Activated T-cell treated with anti-CD3 and anti-CD28 coated beads for 1 hour (primary cell): ENCODE measurements around the gene THBS2.
"Not testable (repeated sequence)": the region's sequence is repeated elsewhere in the genome, so short reads cannot be mapped to it uniquely, and the experiment has no call there.

ENCODE experiments used
- DNase-seq: peaks from one replicate; pipeline ENCODE4 v3.0.0-alpha.2; 2020; ENCODE audit warnings: low read depth

THBS2 gene

DNA sequence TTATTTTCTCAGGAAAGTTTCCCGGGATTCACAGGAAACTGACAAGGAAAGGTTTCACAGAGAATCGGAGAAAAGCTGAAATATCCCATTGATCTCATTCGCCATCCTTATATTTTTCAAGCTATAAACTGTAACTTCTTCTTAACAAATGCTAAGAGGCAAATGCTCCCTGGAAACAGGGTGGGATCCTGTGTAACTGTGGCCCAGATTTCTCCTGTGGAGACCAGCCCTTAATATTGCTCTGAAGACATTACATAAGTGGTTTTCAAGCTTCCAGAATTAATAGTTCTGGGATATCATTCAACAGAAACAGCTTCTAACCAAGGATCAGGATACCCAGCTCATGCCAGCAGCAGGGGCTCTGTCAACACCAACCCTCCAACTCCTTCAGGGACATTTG is 69.2 kb downstream of the THBS2 start:
- no peak for DNase-seq

DNA sequence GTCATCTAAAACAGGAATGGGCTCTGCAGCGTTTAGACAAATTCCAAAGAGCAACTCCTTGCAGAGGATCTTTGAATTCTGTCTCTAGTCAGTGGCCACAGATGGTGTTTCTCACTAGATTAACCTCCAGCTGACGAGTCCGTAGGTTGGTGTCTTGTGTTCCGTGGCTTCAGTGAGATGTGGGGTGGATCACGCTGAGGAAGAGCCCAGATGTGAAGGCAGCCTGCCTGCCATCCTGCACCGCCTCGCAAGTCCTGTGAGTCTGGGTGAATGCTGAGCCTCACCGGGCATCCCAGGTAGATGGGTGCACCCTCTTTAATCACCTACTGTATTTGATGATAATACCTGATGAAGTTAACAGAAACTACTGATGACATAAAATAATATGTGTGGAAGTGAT is 70.4 kb downstream of the THBS2 start:
- no peak for DNase-seq

DNA sequence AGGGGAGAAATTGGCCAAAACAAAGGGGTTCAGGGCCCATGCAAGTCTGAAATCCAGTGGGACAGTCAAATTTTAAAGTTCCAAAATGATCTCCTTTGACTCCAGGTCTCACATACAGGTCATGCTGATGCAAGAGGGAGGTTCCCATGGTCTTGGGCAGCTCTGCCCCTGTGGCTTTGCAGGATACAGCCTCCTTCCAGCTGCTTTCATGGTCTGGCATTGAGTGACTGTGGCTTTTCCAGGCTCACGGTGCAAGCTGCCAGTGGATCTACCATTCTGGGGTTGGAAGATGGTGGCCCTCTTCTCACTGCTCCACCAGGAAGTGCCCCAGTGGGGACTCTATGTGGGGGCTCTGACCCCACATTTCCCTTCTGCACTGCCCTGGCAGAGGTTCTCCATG is 73.8 kb downstream of the THBS2 start:
- not testable (repeated sequence) for DNase-seq

DNA sequence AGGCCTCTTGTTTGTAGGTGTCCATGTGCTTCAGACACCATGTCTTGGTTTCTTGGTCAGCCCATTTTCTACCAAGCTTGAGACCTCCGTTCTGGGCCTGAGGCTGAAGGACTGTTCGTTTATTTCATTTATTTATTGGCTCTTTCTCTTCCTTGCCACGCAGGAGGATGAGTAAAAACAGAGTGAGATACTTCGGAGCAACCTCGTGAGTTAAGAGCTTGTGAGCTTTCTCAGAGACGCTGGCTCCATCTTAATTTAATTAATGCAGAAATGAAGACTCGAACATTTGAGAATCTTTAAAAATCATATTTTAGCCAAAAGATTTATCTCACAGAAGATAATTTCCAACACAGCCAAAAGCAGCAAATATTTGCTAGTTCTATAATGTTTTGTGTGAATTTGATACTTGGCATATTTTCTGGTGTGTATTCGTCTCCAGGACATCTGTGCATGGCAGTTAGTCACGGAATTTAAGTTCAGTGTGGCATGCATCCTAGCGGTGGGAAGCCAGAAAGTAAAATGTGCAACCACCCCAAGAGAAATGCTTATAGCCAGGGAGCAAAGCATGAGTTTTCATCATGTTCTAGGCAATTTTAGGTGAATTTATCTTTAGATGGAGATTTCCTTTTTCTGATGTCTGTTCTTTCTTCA is 76.0 kb downstream of the THBS2 start:
- no peak for DNase-seq

DNA sequence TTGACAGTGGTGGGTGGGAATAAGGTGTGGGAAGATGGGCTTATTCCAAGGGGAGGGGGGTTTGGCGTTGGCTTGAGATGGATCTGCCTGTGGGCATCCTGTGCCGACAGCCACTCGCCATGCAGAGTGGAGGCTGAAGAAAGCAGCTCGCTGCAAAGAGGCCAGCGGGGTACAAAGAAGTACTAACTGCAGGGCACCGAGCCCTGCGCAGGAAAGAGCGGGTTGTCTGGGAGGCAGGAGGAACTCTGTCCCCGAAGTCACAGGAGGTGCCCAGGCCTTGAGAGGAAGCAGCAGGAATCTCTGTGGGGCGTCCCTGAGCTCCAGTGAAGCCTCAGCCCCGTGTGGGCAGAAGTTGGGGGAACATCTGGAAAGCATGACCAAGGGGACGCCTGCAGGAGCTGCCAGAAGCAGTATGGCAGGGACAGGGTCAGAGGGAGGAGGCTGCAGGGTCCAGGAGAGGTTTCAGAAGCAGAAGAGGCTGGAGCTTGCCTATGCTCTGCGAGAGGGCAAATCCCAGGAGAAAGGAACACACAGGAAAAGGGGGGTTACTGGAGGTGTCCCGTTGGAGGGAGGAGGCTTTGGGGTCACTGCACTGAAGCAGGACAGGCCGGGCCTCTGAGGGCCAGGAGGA is 77.2 kb downstream of the THBS2 start:
- no peak for DNase-seq

DNA sequence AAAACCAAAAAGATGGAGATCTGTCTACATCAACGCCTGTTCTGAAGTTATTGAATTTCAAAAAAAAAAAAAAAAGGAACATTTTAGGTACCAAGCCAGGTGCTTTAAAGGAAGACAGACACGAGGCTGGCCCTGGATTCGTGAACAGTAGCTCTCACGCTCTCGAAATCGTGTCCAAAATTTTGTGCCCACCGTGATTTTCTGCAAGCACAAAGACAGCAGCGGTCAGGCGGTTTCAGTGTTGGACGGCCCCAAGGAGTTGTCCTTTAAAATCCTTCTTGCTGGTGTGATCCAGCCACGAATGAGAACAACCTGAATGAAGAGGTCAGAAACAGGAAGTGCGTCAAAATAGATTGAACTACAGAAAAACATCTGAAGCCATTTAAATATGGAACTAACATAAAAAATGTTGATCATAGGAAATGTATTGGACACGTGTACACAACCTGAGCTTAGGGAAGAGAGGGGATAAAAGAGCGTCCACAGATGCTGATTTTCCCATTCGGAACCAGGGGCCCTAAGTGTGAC is 78.2 kb downstream of the THBS2 start:
- no peak for DNase-seq

DNA sequence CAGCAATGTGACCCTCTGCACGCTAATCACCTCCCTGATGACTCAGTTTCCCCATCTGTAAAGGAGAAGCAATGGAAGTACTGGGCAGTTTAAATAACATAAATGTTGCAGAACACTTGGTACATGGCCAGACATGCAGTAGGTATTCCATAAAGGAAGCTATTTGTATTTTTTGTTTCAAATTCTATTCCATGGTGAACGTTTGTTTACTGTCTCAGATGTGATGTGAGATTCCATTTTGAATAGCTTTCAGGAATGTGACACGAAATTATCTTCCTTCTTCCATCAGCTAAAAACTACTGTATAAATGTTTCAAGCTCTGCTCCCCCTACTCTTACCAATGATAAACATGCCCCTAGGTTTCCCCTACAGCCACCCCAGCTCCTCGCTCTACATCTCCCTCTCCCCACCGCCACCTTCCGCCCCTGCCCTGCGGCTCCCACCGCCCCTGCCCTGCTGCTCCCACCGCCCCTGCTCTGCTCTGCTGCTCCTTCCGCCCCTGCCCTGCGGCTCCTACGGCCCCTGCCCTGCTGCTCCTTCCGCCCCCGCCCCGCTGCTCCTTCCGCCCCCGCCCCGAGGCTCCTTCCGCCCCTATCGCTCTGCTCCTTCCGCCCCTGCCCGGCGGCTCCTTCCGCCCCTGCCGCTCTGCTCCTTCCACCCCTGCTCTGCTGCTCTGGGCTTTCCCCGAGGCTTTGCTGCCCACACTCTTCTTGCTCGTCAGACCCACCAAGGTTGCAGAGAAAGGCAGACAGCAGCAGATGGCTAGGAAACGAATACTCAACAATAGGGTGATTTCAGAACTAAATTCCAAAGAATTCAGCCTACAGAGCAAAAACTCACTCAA is 78.9 kb downstream of the THBS2 start:
- DNase-seq: no peak

DNA sequence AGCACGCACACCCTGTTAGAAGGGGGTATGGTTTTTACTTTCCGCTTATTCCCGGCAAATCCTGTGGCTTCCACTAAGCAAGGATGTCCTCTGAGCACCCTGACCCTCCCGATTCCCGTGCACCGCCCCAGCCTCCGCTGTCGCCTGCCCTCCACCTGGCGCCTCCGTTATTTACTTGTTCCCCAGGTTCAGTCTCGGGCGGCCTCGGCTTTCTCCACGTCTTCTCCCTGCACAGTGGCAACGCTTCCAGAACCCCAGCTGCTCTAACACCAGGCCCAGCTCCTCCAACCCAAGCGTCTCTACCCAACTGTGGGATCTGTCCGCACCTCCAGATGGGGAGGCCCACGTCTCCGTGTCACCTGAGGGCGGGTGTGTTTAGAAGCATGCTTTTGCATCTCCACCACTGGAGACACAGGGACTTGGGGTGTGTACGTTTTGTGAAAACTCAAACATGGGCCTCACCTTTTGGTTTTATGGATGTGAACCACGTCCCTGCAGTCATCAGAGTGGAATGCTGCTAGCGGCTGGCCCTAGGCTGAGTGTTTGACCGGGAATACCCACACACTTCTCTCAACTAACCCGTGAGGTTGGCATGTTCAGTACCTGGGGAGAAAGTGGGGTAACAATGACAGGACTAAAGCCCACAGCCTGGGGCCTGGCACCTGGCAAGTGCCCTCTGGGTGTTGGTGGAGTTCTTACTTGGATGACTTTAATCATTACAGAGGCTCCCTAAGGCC is 79.9 kb downstream of the THBS2 start:
- DNase-seq: no peak

DNA sequence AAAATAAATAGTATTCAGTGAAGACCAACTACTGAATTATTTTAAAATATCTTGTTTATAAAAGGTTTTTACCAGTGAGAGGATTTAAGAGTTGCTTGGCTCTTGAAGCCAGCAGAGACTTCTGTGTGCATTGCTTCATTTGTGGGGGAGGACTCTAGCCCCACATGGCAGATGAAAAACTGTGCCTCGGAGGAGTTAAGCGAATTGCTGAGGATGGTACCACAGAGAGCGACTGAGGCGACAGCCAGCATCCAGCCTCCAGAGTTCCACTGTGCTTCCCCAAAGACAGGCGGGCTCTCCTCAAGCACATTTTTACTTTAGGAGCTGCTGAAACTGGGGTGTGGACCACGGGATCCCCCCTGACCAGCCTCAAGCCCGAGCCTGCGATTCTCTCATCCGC is 80.7 kb downstream of the THBS2 start:
- no peak for DNase-seq

DNA sequence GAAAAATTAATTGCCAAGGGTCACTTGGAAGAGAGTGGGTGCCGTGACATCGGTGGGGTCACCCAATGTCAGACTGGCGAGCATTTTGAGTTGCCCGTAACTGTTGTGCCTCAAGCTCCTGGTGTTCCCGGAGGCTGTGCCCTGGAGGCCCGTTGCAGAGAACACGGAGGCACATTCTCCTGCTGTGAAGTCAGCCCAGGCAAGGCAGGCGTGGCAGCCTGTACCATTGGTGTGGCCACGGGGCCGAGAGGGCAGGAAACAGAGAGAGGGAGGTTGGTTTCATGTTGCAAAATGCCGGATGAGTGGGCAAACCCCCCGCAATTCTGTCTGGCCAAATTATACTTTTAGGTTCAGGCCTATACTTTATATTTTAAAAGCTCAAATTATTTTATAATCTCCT is 81.2 kb downstream of the THBS2 start:
- DNase-seq: no peak

DNA sequence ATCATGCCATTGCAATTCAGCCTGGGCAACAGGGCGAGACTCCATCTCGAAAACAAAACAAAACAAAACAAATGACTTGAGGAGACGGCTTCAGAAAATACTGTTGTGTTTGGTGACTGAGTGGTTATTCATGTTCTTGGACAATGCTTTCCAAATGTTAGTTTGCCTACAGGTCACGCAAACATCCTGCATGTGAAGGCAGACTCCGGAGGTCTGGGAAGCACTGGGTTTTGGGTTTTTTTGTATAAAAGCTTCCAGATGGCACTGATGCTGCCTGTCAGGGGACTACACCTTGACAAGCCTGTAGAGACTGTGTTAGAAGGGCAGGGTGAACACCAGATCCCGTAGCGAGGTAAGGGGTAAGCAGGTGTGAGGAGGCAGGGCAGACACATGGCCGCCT is 81.7 kb downstream of the THBS2 start:
- DNase-seq: no peak

DNA sequence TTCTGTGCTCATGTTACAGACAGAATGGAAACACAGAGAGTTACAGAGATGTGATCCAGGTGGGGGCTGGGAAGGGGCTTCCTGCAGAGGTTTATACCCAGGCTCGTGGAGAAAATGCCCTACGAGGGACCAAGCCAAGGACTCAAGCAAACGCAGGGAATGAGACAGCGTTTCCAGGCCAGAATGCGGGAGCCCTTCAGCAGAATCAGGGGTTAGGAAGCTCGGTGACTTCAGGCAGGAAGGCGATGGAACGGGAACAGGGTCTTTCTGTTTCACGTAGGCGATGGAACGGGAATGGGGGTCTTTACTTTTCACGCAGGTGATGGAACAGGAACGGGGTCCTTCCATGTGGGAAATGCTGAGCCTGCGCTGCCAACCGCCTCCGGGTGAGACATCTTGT is 82.6 kb downstream of the THBS2 start:
- DNase-seq: no peak

DNA sequence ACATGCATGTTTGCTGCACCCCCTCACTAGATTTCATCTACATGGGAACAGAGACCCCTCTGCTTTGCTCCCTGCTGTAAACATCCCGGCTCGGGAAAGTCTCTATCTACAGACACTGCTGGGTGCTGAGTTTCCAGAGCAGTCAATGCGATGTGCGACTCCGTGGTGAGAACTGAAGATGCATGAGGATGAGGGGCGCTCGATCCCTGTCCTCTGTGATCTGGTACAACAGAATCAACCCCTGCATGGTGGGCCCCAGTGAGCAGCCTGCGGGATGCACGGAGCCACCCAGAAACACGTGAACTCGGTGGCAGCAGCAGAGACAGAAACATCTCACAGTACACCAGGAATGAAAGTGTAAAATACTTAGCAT is 83.1 kb downstream of the THBS2 start:
- no peak for DNase-seq

DNA sequence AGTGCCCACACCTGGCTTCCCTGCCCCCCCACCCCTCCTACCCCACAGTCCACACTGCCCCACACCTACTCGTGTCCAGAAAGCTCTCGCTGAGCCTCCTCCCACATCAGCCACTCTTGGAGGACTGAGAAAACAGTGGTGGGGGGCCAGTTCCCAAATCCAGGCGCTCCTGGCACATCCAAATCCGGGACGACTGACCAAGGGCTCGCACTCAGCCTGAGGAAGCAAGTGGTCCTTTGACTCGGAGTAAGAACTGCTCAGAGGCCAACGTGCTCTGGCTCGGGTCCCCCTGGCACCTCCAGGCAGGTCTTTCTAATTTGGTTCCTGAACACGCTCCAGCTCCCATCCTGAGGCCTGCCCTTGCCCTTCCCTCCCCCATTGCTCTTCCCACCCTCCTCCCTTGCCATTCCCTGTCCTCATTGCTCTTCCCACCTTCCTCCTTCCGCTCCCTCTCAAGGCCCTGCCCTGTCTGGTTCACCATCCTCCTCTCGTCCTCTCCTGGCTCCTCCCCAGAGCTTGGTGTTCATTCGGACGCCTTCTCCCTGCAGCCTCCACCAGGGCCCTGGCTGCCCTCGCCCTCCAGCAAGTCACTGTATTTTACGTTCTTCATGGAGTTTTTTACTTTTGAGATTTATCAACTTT is 83.6 kb downstream of the THBS2 start:
- DNase-seq: no peak

DNA sequence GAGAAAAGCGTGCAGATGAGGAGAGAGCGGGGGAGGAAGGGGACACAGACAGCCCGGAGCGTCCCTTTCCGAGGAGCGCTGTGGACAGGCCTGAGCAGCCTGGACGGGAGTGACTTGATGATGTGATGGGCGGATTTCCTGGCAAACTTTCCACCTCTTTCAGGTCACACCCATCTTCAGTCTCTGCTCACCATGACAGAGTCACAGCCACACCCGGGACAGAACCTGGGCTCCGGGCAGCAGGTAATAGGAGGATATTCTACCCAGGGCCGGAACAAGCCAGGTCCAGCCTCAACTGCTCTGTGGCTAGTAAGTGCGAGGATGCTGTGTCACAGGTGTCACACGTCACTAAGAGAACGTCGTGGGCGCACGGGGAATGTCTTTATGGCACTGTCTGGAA is 84.3 kb downstream of the THBS2 start:
- no peak for DNase-seq

DNA sequence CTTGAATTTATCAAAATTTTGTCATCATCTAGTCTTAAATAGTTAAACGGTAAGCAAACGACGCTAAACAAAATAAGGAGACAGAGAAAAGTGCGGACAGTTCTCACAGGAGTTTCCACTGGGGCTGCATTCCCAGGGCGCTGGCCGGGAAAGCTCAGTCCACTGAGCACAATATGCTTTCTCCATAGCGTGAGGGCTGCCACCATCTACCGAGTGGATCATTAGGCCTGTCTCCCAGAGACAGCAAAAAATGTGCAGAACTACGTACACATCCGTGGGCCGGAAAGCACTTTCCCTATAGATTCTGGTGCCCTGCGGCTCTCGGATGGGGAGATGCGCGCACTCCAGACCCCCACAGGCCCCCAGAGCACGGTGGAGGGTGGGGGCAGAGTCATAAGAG is 84.9 kb downstream of the THBS2 start:
- no peak for DNase-seq

DNA sequence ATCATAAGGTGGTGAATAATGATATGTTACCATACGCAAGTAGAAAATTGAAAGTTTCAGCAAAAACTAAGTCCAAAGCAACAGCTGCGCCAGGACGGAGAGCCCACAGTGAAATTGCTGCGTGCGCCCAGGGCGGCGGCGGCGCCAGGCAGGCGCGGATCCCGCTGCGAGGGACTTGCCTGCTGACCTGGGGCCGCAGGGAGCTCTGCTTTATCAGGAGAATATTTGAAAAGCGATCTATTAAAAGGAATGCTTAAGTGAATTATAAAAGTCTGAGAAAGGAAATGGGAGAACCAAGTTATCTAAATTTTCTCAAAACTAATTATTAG is 85.4 kb downstream of the THBS2 start:
- no peak for DNase-seq

DNA sequence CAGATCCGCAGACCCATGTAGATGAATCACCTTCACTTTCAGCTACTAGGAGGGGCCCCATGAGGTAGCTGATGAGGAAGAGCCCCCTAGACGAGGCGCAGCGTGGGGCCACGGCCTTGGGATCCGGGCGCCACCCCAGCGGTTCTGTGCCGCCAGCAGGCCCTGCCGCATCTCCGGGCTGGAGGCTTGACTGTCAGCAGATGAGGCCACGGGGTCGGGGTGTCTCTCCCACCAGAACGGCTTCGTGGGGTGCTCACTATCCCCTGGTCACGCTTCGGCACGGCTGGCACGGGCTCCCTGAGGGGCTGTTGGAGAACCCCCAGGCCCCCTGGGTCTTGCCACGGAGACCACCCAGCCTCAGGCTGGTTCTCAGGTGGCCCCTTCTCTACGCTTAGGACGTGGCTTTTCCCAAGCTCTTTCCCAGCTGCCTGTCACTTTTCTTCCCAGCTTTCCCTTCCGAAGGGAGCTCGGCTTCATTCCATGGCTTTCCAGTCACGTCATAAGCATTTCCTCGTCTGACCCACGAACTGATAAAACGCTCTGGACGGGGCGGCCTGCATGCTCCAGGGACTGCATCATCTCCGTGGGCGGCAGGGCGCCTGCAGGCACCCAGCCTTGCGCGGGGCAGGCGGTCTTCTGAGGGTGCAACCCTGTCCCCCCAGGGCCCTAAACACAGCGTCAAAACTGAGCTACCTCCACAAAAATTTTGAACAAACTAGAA is 85.9 kb downstream of the THBS2 start:
- DNase-seq: no peak

DNA sequence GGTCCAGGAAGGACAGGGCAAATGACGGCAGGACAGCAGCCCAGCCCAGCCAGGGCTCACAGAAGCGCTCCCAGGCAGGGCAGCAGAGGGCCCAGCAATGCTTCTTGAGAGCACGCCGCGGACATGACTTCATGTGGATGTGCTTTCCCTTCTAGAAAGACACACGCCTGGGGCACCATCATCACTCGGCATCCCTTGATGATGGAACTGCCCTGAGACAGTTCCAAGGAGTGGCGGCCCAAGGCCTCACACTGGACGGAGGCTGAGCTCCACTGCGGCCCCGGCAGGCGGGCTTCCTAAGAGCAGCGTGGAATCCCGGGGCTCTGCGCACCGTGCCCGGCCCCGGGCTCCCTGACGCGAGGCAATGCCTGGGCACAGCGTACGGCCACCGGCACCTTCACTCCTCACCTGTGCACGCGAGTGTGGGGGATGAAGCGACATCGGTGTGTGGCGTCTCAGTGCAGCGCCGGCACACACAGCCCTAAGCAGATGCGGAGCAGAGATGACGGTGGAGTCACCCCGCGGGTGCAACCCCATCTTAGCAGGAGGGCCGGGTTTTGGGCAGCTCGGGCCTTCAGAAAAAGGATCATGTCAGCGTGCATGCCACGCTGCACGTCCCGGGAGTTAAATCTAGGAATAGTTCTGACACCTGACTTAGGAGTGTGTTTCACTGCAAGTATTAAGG is 86.6 kb downstream of the THBS2 start:
- no peak for DNase-seq
